GM21737 (cell line): Measurements from ENCODE around the gene PGM5.
"Not testable (repeated sequence)": the region's sequence is repeated elsewhere in the genome, so short reads cannot be mapped to it uniquely, and the experiment has no call there.

Experiments used
- ATAC-seq: cut with Tn5 transposase; IDR thresholded peaks from one replicate; pipeline ENCODE4 v1.9.1; 2021; ENCODE audit warnings: mild to moderate bottlenecking, moderate library complexity; ENCODE audit not compliant: unreplicated experiment

PGM5 gene

DNA sequence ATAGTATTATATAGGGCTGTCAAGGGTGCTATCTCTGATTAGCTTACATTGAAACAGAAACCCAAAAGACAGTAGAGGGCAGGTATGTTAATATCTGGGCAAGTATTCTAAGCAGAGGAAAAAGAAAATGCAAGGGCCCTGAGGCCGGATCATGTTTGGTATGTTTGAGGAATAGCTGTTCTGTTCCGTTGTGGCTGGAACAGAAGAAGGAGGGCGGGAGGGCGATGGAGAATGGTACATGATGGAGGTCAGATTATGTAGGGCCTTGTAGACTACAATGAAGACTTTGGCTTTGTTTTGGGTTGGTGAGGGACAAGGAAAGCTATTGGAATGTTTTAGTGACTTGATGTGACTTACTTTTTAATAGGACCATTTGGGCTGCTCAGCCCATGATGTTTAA, 19.4 kb downstream of the PGM5 start:
- ATAC-seq: not testable (repeated sequence)

DNA sequence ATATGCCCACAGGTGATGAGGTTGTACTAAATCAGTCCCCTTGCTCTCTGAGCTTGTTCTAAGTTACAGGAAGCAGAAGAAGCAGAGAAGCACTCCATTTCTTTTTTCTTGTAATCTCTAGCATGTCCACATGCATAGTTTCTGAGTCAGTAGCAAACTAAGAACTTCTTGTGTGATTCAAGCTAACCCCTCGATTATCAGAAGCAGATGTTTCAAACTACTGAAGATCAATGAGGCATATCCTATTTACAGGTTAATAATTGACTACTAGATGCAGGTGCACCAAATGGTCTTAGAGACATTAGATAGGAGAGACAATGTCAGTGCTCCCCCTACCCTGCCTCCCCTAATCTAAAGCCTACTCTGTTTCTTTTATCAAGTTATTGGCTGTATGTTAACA, 21.3 kb downstream of the PGM5 start:
- ATAC-seq: peak; percentile 93

DNA sequence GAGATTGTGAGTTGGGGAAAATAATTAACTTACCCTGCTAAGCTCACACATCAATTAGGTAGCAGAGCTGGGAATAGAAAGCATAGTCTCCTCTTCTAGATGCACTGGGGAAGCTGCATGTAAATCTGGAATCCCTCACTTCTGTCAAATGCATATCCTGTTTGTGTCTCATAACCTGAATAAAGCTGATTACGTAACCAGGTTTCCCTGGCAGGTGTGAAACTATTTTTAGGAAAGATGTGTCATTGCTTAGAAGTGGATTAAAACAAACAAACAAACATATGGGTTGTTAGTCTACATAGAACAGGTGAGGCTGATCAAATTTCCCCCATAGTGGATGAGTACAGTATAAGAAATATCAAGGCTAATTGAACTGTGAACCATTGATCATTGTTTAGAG, 27.5 kb downstream of the PGM5 start:
- not testable (repeated sequence) for ATAC-seq

DNA sequence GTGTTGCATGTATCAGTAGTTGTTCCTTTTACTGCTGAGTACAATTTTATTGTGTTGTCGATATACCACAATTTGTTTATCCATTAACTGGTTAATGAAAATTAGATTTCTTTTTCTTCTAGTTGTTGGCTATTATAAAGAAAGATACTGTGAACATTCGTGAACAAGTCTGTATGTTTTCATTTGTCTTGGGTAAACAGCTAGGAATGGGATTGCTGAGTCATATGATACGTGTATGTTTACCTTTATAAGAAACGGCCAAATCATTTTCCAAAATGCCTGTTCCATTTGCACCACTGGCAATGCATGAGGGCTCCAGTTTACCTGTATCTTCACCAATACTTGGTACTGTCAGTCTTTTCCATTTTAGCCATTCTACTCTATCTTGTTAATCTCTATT, 33.1 kb downstream of the PGM5 start:
- not testable (repeated sequence) for ATAC-seq

DNA sequence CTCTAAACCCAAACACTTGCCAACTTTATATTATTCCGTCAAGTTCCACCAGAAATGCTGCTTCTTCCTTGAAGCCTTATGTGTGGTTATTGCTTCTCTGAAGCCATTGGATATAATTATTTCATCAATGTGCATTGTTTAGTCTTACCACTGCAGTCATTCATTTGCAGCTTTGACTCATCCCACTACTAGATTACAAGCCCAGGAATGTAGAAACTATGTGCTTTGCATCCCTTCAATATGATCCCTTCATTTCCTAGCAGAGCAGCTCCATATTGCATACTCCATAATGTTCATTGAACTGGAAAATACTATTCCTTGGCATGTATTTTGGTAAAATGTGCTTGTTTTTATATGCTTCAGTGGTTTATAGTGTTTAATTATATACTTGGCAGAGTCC, 34.3 kb downstream of the PGM5 start:
- not testable (repeated sequence) for ATAC-seq

DNA sequence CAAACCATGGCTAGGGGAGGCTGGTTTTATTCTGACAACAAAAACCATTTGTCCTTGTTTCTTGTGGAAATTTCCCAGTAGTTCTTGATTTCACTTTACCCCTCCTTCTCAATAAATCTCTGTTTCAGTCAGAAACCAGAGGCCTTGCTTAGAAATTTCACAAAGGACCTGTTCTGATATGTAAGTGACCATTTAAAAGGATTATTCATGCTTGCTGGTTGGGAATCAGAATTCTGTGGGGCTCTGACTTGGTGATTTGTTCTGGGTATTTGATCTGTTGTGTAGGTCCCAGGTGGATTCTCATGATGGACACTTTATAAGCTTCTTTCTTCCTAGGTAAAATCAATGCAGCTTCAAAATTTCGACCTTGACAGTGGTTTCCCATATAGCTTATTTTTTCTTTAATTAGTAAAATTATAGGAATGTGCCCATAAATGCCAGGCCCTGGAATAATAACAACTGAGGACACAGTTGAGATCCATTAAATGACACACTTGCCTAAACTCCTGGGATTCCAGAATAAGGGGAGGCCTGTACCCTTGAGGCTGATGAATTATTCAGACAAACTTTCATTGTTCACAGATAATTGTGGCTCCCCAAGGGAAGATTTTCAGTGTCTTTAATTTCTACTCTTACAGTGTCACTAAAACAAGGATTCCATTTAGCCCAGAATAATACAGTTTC, 40.1 kb downstream of the PGM5 start:
- not testable (repeated sequence) for ATAC-seq

DNA sequence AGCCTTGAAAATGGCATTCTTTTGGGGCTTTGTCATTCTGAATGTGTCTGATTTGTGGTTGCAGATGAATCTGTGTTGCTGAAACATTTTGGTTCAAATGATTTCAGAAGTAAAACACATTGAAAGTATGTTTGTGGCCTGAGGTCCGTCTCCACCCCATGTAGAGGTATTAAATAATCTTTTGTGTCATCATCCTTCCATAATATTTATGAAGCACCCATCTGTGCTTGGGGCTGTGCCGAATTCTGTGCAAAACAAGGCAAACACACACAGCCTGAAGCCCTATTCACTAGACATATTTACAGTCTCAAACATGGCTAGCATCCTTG, 40.6 kb downstream of the PGM5 start:
- not testable (repeated sequence) for ATAC-seq

DNA sequence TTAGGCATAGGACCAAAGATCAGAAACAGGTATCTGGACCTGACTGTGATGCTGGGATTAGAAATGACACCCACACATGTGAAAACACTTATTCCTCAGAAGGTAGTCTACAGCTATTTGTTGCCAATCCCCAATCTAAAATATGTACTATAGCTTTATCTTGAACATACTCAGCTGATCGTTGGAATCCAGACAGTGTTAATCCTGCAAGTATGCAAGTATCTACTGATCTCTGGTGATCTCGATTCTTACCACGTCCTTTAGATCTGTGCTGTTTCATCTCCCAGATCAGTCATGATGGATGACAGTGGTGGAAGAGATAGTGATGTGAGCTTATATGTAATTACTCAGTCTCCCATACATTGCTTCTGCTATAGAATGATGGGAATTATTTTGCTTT, 41.4 kb downstream of the PGM5 start:
- not testable (repeated sequence) for ATAC-seq

DNA sequence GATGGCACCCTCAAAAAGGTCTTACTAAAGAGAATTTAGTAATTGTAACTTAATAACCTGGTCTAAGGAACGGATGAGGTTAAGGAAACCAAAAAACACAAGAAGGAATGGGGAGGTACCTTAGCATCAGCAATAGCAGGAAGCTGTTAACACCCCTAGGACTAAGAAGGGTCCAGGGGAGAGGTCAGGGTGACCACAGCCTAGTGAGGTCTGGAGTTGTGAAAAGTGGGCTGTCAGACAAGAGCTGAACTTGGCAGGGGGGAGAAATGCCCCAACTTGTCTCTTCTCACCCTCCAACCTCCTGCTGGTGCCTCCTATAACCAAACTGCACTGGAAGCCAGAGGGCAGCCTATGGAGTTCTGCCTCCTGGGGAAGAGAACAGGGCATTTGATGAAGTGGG, 41.9 kb downstream of the PGM5 start:
- not testable (repeated sequence) for ATAC-seq

DNA sequence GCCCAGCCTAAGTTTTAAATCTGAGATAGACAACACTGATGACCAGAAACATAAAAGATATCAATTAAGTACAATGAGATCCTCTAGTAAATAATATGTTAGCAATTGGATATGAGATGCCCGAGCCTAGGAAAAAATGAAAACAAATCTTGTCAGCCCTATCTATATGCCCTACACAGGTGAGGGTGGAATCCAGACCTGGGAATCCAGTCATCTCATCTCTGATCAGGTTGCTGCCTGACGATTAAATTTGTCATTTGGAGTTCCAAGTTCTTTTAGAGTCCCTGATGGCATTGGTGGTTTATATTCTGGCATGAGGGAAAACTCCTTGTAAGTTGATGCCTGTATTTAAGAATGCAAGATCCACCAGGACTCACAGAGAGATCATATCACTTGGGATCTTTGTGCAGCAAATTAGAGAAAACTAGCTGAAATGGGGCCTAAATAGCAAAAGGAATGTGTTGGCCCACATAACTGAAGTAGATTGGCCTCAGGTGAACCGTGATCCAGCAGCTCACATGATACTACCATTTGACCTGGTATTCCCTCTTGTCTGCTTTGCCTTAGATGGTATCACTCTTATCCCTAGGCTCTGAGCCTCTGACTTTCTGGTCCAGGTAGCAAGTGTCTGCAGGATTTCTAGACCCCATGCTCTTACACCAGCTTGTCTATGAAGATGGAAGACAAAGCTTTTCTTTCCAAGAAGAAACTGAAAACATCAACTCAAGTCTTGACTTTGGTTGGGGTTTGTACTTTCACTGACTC, 48.2 kb downstream of the PGM5 start:
- not testable (repeated sequence) for ATAC-seq

DNA sequence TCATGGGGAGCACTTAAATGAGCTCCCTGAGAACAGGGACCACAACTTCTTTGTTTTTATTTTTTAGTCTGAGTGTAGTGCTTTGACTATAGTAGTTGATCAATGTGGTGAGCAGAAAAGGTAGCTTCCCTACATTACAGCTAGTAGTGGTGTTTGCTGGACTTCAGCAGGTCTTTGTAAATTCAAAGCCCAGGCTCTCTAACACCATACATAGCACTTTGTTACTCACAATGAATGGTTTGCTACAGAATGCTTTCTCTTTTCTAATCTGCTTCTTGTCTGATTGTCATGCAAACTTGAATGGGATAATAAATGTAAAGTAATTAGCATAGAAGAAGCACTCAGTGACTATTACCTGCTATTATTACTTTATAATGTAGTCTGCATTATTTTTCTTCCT, 55.5 kb downstream of the PGM5 start:
- not testable (repeated sequence) for ATAC-seq

DNA sequence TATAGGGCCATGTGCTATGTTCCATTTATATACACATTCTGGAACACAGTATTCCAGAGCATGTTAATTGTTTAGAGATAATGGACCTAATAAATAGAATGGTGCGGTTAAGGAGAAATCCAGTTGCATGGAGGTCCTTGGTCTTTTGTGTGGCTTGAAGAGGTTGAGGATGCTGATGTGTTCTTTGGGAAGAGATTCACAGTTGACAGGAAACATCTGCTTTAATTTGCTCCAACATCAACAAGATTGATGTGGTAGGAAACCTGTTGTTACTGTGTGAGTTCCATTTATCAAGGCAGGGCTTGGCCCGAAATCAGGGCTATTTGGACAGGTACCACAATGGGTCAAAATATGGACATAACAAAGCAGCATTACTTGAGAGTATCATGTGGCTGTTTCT, 56.3 kb downstream of the PGM5 start:
- not testable (repeated sequence) for ATAC-seq

DNA sequence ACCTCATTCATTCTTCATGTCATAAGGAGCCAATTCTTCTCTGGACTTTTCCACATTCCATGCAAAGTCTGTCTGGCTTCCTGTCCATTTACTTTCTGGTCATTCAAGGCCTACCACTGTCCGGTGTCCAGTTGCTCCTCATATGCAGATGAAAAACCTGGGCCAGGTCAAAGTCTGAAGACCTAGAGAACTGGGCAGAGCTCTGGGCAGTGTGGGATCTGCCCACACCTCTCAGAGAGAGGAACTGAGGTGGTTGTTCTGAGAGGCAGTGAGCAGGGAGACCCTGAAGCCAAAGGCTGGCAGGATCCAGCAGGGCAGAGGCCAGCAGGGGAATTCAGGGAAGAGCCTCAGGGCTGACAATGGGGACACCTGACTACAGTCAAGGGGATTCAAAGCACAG, 58.7 kb downstream of the PGM5 start:
- not testable (repeated sequence) for ATAC-seq

DNA sequence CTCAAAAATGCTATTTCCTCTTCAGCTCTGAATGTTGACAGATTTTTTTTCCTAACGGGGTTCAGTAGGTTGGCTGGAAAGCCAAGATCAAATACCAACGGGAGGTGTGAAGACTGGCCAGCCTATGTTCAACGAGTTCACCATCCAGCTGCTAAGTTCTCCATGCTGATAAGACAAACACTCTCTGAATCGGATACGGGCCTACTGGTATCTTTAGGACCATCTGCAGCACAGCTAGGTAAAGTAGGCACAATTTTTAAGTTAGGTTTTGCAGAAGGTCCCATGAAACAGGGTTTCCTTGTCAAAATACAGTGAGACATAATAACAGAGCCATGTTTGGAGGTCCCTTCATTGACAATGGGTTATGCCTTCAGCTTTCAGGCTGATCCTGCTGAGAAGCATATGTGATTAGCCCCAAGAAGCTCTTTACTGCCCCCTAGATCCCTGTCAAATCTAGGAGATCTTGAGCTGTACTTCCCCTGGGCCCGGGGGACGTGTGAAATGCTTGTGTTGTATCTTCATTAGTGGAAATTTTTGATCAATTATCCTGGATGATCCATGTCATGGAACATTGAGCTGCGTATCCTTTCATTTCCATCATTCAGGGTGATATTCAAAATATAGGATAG, 60.6 kb downstream of the PGM5 start:
- no peak for ATAC-seq

DNA sequence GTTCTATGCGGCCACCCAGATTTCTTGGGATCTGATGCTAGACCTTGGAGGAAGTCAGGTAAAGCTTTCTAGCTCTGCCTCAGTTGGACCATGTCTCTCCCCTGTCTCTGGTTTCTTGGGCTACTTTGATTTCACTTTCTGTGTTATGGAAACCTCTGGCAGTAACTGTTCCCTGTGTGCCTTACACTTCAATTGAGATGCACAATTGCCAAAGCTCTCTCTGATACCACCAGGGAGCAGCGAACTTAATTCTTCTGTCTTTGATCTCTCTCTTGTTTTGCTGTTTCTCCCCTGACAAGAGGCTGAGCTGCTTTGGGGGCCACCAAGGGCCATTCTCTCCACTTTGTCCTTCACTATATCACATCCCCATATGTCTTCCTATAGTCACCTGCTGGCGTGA, 61.4 kb downstream of the PGM5 start:
- no peak for ATAC-seq

DNA sequence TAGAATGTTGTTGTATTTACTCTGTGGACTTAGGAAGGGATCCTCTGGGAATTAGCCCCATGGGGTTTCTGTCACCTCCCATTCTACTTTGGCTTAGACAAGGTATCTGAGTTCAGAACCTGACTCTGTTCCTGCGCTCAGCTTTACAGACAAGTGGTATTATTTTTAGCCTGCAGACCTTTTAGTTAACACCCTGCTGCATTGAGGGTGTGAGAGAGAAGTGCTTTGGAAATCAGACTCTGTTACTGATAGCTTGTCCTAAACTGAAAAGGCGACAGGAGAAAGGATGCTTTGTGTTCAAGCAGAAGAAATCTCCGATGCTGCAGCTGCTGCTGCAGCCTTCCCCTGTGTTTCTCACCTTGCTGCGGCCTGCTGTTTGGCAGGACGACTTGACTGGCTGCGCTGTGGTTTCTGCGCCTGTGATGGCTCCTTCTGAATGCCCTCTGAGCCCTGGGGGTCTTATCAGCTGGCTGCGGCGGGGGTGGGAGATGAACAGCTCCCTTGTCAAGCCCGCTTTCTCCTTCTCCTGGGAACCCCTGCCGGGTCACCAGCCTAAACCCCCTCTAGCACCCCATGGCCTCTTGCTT, 61.9 kb downstream of the PGM5 start:
- no peak for ATAC-seq

DNA sequence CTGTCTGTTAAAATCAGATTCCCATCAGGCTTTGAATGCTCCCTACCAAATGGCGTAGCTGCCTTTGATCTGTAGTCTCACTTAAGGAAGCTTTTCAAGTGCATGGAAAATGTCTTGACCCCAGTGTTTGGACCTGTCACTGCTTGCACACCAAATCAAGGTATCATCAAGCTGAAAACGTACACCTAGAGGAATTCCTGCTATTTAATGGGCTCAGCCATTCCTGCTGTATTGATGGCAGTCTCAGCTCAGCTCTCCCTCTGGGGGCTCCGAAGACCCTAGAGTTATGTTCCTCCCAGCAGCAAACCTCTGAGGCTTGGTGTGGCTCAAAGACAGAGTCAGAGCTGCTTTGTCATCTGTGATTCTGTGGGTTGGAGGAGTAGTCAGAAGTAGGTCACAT, 63.5 kb downstream of the PGM5 start:
- no peak for ATAC-seq

DNA sequence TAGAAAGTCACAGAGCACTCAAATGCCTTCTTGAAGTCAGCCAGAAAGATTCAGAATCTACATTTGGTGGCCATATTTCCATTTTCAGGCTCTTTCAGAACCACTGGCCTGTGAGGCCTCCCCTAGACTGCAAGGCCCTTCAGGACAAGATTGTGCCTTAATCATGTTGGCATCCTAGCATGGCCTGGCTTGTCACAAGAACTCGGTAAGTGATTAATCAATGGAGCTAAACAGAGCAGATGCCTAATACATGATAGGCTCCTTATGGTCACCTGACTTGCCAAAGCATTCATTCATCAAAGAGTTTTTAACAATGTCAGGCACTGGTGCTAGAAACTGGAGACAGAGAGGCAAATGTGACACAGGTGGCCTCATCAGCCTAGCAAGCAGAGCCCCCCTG, 70.3 kb downstream of the PGM5 start:
- ATAC-seq: no peak

DNA sequence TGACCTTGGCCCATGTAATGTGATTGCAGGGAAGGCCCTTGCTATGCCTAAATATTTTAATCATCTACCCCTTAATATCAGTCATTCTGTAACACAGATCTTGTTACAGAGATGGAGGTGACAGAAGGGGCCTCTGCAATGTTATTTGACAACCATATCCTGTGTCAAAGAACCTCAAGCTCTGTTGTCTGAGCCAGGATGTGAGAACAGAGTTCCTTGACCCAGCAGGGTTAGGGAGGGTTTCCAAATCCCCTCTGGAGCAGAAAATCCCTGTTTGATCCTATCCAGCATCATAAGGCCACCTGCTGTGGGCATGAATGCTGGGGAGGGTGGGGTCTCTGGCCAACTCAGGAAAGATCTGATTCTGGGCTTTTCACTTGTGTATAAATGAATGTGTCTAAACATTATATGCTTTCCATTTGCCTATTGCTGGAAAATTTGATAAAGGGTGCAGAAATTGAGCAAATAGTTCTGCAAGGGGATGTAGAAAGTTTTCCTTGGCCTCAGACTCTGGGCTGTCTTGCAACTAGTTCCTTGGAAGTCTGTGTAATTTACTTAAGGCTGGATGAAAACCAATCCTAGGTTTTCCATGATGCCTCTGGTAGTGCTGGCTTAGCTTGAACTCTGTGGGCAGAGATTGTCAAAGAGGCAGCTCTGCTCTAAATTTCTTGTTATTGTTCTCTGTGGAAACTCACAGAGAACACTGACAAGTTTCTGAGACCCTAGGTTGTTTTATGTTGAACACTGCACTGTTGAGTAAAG, 71.0 kb downstream of the PGM5 start:
- no peak for ATAC-seq

DNA sequence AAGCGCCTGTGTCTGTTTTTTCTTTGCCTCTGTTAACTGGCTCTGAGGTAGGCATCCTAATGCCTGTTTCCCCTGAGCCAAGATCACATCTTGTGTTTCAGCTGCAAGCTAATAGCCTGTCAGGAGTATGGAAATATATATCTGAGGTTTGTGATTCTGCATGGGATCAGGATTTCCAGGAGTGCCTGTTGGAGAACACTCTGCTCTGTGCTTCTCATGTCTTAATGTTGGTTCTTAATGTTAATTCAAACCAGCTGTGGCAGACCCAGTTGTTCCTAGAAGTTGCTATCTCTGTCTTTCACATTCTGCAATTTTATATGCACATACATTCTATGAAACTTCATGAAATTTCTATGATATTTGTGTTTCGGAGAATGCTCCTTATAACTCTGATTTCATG, 72.1 kb downstream of the PGM5 start:
- no peak for ATAC-seq

DNA sequence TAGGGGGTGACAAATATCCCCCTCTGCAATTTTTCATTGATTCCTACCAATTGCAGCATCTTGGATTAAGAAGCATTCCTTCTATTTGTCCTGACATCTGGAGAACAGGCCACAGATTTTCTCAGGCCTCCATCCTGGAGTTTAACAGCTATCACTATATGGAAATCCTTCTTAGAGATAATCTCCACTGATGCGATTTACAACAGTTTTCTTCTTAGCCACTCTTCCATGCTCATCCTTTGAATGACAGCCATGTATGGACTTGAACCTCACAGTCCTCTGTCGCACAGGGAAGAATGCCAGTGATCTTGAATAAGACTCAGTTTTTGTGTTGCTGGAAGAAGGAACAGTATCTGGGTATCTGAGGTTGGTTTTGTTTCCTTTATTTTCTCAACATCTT, 73.2 kb downstream of the PGM5 start:
- no peak for ATAC-seq
